ENCODE measurements around the gene CDC7.
A peak's percentile ranks its signal among the peaks of the same experiment; 100 is the strongest.

Gene CDC7

GRCh38 chr1:91507328-91507727, 6.7 kb downstream of the CDC7 start:
- no peak for ATAC-seq
- TF ChIP-seq ARNTL (CRISPR knock-in tag; IDR thresholded peaks at IDR 0.05; ENCODE audit: borderline replicate concordance, low read depth): no peak

GRCh38 chr1:91510754-91511153, 10.1 kb downstream of the CDC7 start:
- ATAC-seq: no peak
- no peak for TF ChIP-seq ZC3H10 (CRISPR knock-in tag; IDR thresholded peaks at IDR 0.05)
- TF ChIP-seq PPARA (CRISPR knock-in tag; IDR thresholded peaks at IDR 0.05; ENCODE audit: borderline replicate concordance): no peak
- TF ChIP-seq ISL1 (CRISPR knock-in tag; IDR thresholded peaks at IDR 0.05): no peak
- no peak for TF ChIP-seq ZNF8 (CRISPR knock-in tag; IDR thresholded peaks at IDR 0.05)
- no peak for TF ChIP-seq ZFP30 (CRISPR knock-in tag; IDR thresholded peaks at IDR 0.05)
- TF ChIP-seq CREB5 (CRISPR knock-in tag; IDR thresholded peaks at IDR 0.05; ENCODE audit: low read depth): no peak
- TF ChIP-seq PATZ1 (CRISPR knock-in tag; IDR thresholded peaks at IDR 0.05; ENCODE audit: borderline replicate concordance): no peak
- no peak for TF ChIP-seq RARB (CRISPR knock-in tag; IDR thresholded peaks at IDR 0.05)
- no peak for TF ChIP-seq SNAI2 (CRISPR knock-in tag; IDR thresholded peaks at IDR 0.05)
- no peak for TF ChIP-seq ZNF70 (CRISPR knock-in tag; IDR thresholded peaks at IDR 0.05)
- TF ChIP-seq TCF4 (CRISPR knock-in tag; IDR thresholded peaks at IDR 0.05; ENCODE audit: borderline replicate concordance): no peak
- no peak for TF ChIP-seq BACH2 (CRISPR knock-in tag; IDR thresholded peaks at IDR 0.05; ENCODE audit: borderline replicate concordance)
- no peak for TF ChIP-seq TSHZ2 (CRISPR knock-in tag; IDR thresholded peaks at IDR 0.05)
- no peak for TF ChIP-seq ESRRG (CRISPR knock-in tag; IDR thresholded peaks at IDR 0.05)
- no peak for TF ChIP-seq OSR1 (CRISPR knock-in tag; IDR thresholded peaks at IDR 0.05)

GRCh38 chr1:91511386-91511785, 10.7 kb downstream of the CDC7 start:
- peak; percentile 78 for ATAC-seq
- no peak for TF ChIP-seq SNAI2 (CRISPR knock-in tag; IDR thresholded peaks at IDR 0.05)
- no peak for TF ChIP-seq ZC3H10 (CRISPR knock-in tag; IDR thresholded peaks at IDR 0.05)
- no peak for TF ChIP-seq ZFP30 (CRISPR knock-in tag; IDR thresholded peaks at IDR 0.05)
- TF ChIP-seq ZNF70 (CRISPR knock-in tag; IDR thresholded peaks at IDR 0.05): no peak
- TF ChIP-seq ESRRG (CRISPR knock-in tag; IDR thresholded peaks at IDR 0.05): no peak
- TF ChIP-seq BACH2 (CRISPR knock-in tag; IDR thresholded peaks at IDR 0.05; ENCODE audit: borderline replicate concordance): no peak
- TF ChIP-seq GLIS3 (CRISPR knock-in tag; IDR thresholded peaks at IDR 0.05): no peak
- TF ChIP-seq ZNF8 (CRISPR knock-in tag; IDR thresholded peaks at IDR 0.05): no peak
- no peak for TF ChIP-seq TCF4 (CRISPR knock-in tag; IDR thresholded peaks at IDR 0.05; ENCODE audit: borderline replicate concordance)
- no peak for TF ChIP-seq PPARA (CRISPR knock-in tag; IDR thresholded peaks at IDR 0.05; ENCODE audit: borderline replicate concordance)
- TF ChIP-seq RARB (CRISPR knock-in tag; IDR thresholded peaks at IDR 0.05): no peak
- TF ChIP-seq CSDC2 (CRISPR knock-in tag; IDR thresholded peaks at IDR 0.05): no peak
- no peak for TF ChIP-seq CSRNP3 (CRISPR knock-in tag; IDR thresholded peaks at IDR 0.05)
- no peak for TF ChIP-seq OSR1 (CRISPR knock-in tag; IDR thresholded peaks at IDR 0.05)
- TF ChIP-seq TSHZ2 (CRISPR knock-in tag; IDR thresholded peaks at IDR 0.05): no peak
- no peak for TF ChIP-seq PATZ1 (CRISPR knock-in tag; IDR thresholded peaks at IDR 0.05; ENCODE audit: borderline replicate concordance)
- TF ChIP-seq ZNF565 (CRISPR knock-in tag; conservative IDR thresholded peaks at IDR 0.05; ENCODE audit: low read depth): no peak
- no peak for TF ChIP-seq CREB5 (CRISPR knock-in tag; IDR thresholded peaks at IDR 0.05; ENCODE audit: low read depth)
- TF ChIP-seq ISL1 (CRISPR knock-in tag; IDR thresholded peaks at IDR 0.05): no peak
- TF ChIP-seq TOX (CRISPR knock-in tag; IDR thresholded peaks at IDR 0.05; ENCODE audit: borderline replicate concordance): no peak
